Measurements from ENCODE around the gene RPS23.

The RPS23 gene

GRCh38 chr5:82297711-82298110, 19.6 kb upstream of the RPS23 start:
- Mint-ChIP-seq H3K4me1 (peaks cover 4% of the 10 kb centered on the region), H3K36me3 (ENCODE audit: low read depth) (no peaks in the 10 kb centered on the region), H3K4me3 (no peak overlapping the region), H3K9me3 (no peaks in the 10 kb centered on the region), H3K27me3 (ENCODE audit: low read depth) (no peaks in the 10 kb centered on the region), H3K27ac (no peak overlapping the region)
- TF ChIP-seq CTCF (IDR thresholded peaks at IDR 0.05; ENCODE audit: unreplicated experiment in 3 of 3), result no peak

GRCh38 chr5:82296929-82297328, 18.8 kb upstream of the RPS23 start:
- no peak for TF ChIP-seq CTCF (IDR thresholded peaks at IDR 0.05; ENCODE audit: unreplicated experiment in 3 of 3)
- peaks cover 4% of the 10 kb centered on the region for H3K4me1 Mint-ChIP-seq
- no peaks in the 10 kb centered on the region for H3K36me3 Mint-ChIP-seq (ENCODE audit: low read depth)
- H3K9me3 Mint-ChIP-seq, result no peaks in the 10 kb centered on the region
- no peak overlapping the region for H3K4me3 Mint-ChIP-seq
- H3K27me3 Mint-ChIP-seq (ENCODE audit: low read depth), result no peaks in the 10 kb centered on the region
- H3K27ac Mint-ChIP-seq, result no peak overlapping the region

GRCh38 chr5:82295959-82296531, 17.9 kb upstream of the RPS23 start:
- no peak overlapping the region for H3K27ac Mint-ChIP-seq
- H3K4me3 Mint-ChIP-seq, result no peak overlapping the region
- no peaks in the 10 kb centered on the region for H3K27me3 Mint-ChIP-seq (ENCODE audit: low read depth)
- peaks cover 4% of the 10 kb centered on the region for H3K4me1 Mint-ChIP-seq
- no peak for TF ChIP-seq CTCF (IDR thresholded peaks at IDR 0.05; ENCODE audit: unreplicated experiment in 3 of 3)
- H3K36me3 Mint-ChIP-seq (ENCODE audit: low read depth), result no peaks in the 10 kb centered on the region
- H3K9me3 Mint-ChIP-seq, result no peaks in the 10 kb centered on the region

- no peaks in the 10 kb centered on the region for H3K27me3 Mint-ChIP-seq (ENCODE audit: low read depth)
- no peak overlapping the region for H3K4me3 Mint-ChIP-seq
- no peaks in the 10 kb centered on the region for H3K9me3 Mint-ChIP-seq
- TF ChIP-seq CTCF (IDR thresholded peaks at IDR 0.05; ENCODE audit: unreplicated experiment in 3 of 3), result no peak
- H3K4me1 Mint-ChIP-seq, result peaks cover 4% of the 10 kb centered on the region
- H3K27ac Mint-ChIP-seq, result no peak overlapping the region
- no peaks in the 10 kb centered on the region for H3K36me3 Mint-ChIP-seq (ENCODE audit: low read depth)
These were observed 17.0 kb upstream of the RPS23 start for GRCh38 chr5:82295144-82295543.

- Mint-ChIP-seq H3K36me3 (ENCODE audit: low read depth) (no peaks in the 10 kb centered on the region), H3K27me3 (ENCODE audit: low read depth) (no peaks in the 10 kb centered on the region), H3K9me3 (no peaks in the 10 kb centered on the region), H3K27ac (no peak overlapping the region), H3K4me1 (peaks cover 4% of the 10 kb centered on the region), H3K4me3 (no peak overlapping the region)
- no peak for TF ChIP-seq CTCF (IDR thresholded peaks at IDR 0.05; ENCODE audit: unreplicated experiment in 3 of 3)
These were observed 13.3 kb upstream of the RPS23 start for GRCh38 chr5:82291420-82291819.

GRCh38 chr5:82290908-82291307, 12.8 kb upstream of the RPS23 start:
- Mint-ChIP-seq H3K4me3 (no peak overlapping the region), H3K27me3 (ENCODE audit: low read depth) (no peaks in the 10 kb centered on the region), H3K27ac (no peak overlapping the region), H3K9me3 (no peaks in the 10 kb centered on the region), H3K36me3 (ENCODE audit: low read depth) (no peaks in the 10 kb centered on the region), H3K4me1 (peaks cover 4% of the 10 kb centered on the region)
- no peak for TF ChIP-seq CTCF (IDR thresholded peaks at IDR 0.05; ENCODE audit: unreplicated experiment in 3 of 3)
